ENCODE measurements around the gene BORCS5.

DNA sequence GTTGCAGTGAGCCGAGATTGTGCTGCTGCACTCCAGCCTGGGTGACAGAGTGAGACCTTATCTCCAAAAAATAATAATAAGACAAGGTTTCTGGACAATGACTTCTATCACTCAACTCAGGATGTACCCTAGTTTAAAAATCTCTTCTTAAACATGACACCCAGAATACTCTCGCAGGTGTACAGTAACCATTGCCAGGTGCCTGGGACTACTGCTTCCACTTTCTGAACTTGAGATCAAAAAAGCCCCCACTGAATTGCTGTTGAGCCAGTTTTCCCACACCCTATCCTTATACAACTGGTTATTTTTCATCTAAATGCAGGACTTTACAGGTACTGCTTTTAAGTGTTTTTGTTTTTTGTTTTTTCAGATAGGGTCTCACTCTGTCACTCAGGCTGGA is 36.3 kb downstream of the BORCS5 start:
- TF ChIP-seq, protein P1, sequence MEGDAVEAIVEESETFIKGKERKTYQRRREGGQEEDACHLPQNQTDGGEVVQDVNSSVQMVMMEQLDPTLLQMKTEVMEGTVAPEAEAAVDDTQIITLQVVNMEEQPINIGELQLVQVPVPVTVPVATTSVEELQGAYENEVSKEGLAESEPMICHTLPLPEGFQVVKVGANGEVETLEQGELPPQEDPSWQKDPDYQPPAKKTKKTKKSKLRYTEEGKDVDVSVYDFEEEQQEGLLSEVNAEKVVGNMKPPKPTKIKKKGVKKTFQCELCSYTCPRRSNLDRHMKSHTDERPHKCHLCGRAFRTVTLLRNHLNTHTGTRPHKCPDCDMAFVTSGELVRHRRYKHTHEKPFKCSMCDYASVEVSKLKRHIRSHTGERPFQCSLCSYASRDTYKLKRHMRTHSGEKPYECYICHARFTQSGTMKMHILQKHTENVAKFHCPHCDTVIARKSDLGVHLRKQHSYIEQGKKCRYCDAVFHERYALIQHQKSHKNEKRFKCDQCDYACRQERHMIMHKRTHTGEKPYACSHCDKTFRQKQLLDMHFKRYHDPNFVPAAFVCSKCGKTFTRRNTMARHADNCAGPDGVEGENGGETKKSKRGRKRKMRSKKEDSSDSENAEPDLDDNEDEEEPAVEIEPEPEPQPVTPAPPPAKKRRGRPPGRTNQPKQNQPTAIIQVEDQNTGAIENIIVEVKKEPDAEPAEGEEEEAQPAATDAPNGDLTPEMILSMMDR (IDR thresholded peaks at IDR 0.05; ENCODE audit: insufficient read depth, low read length): no peak
- TF ChIP-seq POLR2AphosphoS5 (IDR thresholded peaks at IDR 0.05; ENCODE audit: low read depth) (no peak), GABPA (IDR thresholded peaks at IDR 0.05; ENCODE audit: low read depth) (no peak), SPI1 (IDR thresholded peaks at IDR 0.05; ENCODE audit: borderline replicate concordance, low read depth) (no peak)
- TF ChIP-seq, protein P2, sequence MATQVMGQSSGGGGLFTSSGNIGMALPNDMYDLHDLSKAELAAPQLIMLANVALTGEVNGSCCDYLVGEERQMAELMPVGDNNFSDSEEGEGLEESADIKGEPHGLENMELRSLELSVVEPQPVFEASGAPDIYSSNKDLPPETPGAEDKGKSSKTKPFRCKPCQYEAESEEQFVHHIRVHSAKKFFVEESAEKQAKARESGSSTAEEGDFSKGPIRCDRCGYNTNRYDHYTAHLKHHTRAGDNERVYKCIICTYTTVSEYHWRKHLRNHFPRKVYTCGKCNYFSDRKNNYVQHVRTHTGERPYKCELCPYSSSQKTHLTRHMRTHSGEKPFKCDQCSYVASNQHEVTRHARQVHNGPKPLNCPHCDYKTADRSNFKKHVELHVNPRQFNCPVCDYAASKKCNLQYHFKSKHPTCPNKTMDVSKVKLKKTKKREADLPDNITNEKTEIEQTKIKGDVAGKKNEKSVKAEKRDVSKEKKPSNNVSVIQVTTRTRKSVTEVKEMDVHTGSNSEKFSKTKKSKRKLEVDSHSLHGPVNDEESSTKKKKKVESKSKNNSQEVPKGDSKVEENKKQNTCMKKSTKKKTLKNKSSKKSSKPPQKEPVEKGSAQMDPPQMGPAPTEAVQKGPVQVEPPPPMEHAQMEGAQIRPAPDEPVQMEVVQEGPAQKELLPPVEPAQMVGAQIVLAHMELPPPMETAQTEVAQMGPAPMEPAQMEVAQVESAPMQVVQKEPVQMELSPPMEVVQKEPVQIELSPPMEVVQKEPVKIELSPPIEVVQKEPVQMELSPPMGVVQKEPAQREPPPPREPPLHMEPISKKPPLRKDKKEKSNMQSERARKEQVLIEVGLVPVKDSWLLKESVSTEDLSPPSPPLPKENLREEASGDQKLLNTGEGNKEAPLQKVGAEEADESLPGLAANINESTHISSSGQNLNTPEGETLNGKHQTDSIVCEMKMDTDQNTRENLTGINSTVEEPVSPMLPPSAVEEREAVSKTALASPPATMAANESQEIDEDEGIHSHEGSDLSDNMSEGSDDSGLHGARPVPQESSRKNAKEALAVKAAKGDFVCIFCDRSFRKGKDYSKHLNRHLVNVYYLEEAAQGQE (IDR thresholded peaks at IDR 0.05; ENCODE audit: insufficient replicate concordance, low read depth): no peak

Data from HL-60 (cell line).